T47D (cell line): Measurements from ENCODE around the gene FERMT2.

Source experiments
- DNase-seq, 2 experiments: peaks; one replicate each; pipeline versions ENCODE4 v3.0.0 to v3.0.0-alpha.2; 2011 to 2012; ENCODE audit warnings: low read depth in 1 of 2, low spot score in 1 of 2
- JUND ChIP-seq: IDR thresholded peaks from 2 replicates; pipeline ENCODE4 v1.6.1; 2012; ENCODE audit warnings: low read depth
- in situ Hi-C: cut with HindIII; loops from 2 replicates; pipeline ENCODE4 v1.10.0; 2016; ENCODE audit warnings: low sequenced_read_pairs, low pct_unique_long_range_greater_than_20kb

Gene FERMT2, protein sequence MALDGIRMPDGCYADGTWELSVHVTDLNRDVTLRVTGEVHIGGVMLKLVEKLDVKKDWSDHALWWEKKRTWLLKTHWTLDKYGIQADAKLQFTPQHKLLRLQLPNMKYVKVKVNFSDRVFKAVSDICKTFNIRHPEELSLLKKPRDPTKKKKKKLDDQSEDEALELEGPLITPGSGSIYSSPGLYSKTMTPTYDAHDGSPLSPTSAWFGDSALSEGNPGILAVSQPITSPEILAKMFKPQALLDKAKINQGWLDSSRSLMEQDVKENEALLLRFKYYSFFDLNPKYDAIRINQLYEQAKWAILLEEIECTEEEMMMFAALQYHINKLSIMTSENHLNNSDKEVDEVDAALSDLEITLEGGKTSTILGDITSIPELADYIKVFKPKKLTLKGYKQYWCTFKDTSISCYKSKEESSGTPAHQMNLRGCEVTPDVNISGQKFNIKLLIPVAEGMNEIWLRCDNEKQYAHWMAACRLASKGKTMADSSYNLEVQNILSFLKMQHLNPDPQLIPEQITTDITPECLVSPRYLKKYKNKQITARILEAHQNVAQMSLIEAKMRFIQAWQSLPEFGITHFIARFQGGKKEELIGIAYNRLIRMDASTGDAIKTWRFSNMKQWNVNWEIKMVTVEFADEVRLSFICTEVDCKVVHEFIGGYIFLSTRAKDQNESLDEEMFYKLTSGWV

DNA sequence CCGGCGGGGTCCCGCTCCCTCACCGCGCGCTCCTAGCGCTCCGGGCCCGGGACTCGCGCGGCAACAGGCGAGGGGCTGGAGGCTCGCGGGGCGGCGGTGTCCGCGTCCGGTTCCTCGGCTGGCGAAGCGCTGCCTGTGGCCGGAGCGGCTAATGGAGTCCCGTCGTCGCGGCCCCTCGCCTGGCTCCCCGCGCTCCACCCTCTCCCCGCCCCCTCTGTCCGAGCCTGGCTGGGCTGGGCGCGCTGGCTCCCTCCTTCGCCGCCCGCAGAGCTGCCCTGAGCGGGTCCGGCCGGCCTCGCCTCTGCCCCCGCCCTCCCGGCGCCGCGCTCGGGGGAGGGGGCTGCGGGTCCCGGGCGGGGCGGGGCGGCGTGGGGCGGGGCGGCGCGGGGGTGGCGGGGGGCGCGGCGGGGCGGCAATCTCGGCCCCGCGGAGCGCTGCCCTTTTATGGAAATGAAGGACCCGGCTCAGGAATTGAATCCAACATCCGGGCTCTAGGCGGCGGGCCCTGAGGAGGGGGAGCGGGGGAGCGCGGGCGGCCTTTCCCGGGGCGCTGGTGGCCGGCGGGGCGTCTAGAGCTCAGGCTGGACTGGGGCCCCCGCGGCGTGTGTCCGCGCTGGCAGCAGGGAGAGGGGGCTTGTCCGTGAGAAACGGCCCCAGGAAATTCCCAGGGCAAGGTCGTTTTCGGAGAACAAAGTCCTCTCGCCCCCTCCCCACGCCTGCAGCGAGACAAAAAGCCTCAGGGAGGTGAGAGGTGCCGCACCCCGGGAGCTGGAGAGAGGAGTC is at the start of gene FERMT2:
Gene FERMT2, minus strand, starts transcription at position 153 of the 783 bp plus-strand sequence. CDS start 482 bp downstream, outside the sequence.
- DNase-seq, result peak; percentile 93 to 94
- TF ChIP-seq JUND, result no peak
- in situ Hi-C loops, result no loop called here

DNA sequence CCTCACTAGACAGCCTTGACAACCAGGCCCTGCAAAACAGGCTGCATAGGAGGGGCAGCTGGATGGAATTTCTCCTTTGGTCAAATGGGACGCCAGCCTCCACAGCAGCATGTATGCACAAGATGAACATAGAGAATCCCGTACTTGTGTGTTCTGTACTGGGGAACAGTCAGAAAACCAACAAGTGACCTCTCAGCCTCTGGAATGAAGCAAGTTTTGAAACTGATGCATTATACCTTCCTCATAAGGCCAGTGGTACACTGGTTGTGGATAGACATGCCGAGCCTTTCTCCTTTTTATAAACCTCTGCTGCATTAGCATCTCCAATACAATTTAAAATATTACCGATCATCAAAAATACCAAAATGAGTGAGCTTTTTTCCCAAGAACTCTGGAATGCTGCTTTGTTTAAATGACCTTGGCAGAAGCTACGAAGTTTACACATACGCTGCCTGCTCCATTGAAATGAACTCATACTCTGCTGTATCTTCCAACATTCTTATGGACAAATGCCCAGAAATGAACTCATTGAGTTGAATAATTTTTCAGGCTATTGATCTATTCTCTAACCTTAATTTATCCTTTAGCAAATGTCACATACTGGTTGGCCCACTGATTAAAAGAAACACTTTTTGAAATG is 47.6 kb upstream of the FERMT2 start:
- TF ChIP-seq JUND, result no peak
- in situ Hi-C loops, result no loop called here

DNA sequence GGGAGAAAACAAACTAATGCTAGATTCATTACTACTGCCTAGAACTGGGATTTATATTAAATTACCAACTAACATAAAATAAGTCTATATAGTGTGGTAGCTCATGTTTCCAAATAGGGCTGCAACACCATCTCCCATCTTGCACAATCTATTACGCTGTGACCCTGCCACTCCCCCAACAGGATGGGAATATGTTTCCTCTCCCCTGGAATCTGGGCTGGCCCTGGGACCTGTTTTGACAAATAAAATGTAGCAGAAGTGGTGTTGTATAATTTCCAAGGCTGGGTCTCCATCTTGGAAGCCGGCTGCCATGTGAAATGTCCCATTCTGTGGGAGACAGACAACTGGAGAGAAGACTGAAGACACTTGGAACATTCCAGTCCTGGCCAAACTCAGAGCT is 45.6 kb upstream of the FERMT2 start:
- TF ChIP-seq JUND, result no peak
- DNase-seq, result no peak

More for the DNA sequence above, 47.6 kb upstream of the FERMT2 start:
- DNase-seq, result no peak

DNA sequence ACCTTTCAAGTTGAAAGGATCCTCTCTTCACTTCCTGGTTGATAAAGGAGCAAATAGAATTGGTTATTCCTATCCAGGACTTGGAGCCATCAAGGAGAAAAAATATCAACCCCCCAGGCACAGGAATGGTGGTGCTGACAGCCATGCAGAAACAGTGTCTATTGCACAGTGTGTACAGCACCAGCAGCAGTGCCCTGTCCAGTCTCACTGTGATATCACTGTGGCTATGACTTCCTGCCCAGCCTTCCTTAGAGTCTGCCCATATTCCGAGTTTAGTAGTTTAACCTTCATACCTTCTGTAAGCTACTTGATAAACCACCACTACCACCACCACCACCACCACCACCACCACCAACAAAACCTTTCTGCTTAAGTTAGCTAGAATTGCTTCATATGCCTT is 45.1 kb upstream of the FERMT2 start:
- TF ChIP-seq JUND, result no peak
- DNase-seq, result no peak
- in situ Hi-C loops, result no loop called here

More for the DNA sequence above, 45.6 kb upstream of the FERMT2 start:
- in situ Hi-C loops, result no loop called here

DNA sequence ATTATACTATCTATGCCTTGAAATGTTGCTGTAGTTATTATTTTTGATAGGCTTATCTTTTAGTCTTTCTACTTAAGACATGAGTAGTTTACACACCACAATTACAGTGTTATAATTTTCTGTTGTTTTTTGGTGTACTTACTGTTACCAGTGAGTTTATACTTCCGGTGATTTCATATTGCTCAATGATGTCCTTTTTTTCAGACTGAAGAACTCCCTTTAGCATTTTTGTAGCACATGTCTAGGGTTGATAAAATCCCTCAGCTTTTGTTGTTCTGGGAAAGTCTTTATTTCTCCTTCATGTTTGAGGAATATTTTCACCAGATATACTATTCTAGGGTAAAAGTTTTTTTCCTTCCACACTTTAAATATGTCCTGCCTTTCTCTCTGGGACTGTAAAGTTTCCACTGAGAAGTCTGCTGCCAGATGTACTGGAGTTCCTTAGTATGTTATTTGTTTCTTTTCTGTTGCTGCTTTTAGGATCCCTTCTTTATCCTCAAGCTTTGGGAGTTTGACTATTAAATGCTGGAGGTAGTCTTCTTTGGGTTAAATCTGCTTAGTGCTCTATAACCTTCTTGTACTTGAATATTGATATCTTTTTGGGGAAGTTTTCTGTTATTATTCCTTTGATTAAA is 41.5 kb upstream of the FERMT2 start:
- in situ Hi-C loops, result no loop called here
- DNase-seq, result no peak
- no peak for TF ChIP-seq JUND

DNA sequence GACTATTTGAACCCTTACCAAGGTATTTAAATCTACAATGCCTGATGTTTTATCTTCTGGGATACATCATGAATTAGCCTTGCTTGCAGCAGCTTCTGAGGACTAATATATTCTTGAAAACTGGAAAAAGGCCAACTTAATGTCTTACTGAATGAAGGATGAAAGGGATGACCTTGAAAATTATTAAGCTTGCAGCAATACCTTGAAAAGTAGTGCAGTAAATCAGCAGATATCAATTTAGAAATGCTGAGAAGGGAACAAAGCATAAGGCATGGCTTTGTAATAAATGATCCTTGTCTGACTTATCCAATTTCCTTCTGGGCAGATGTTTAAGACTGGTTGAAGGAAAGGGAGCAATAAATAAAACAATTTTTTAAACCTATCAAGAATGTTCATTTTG is 37.3 kb upstream of the FERMT2 start:
- TF ChIP-seq JUND, result no peak
- no peak for DNase-seq
- in situ Hi-C loops, result no loop called here

DNA sequence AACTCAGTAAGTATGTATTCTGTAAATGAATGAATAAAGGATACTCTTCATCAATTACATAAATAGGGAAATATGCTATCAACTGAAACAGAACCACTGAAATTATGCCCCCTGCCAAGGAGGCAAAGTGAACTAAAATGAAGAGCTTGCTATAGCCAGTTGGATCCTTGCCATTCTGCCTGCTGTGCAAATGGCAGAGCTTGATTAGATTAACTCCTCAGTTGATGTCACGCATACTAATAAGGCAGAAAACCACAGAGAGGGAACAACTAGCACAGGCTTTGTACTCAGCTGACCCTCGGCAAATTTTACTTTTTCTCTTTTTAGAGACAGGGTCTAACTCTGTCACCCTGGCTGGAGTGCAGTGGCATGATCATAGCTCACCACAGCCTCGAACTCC is 36.7 kb upstream of the FERMT2 start:
- no peak for TF ChIP-seq JUND
- in situ Hi-C loops, result no loop called here
- no peak for DNase-seq

DNA sequence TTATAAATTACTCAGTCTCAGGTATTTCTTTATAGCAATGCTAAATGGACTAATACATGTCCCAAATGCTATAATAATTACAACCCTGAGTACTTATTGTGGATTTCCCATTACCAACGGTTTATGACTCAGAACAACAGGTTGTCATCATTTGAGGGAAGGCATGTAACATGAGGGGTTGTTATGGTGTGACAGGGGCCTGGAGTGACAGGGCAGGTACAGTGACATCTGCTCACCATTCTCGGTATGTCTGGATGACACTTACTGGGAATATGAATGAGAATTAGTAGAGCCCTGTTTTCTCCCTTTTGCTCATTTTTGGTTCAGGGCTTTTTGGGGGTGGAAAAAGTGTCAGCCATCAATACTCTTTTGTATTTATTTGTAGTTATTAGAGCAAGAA is 36.2 kb upstream of the FERMT2 start:
- in situ Hi-C loops, result no loop called here
- no peak for TF ChIP-seq JUND
- no peak for DNase-seq

DNA sequence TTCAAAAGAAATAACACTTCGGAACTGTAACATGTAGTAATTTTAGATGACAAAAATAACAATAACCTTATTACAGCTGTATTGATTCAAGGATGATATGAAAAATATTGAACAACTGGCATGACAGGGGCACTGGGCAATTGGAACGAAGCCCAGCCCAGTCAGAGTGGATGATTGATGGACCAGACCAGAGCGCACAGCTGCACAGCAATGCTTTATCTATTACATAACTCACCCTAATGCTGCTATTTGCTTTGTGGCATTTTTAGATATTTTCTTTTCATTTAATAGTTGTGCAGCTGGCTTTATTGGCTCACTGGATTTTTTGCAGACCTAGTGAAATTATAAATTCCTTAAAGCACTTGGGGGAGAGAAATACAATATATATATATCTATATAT is 26.9 kb upstream of the FERMT2 start:
- no peak for TF ChIP-seq JUND
- in situ Hi-C loops, result no loop called here
- no peak for DNase-seq

DNA sequence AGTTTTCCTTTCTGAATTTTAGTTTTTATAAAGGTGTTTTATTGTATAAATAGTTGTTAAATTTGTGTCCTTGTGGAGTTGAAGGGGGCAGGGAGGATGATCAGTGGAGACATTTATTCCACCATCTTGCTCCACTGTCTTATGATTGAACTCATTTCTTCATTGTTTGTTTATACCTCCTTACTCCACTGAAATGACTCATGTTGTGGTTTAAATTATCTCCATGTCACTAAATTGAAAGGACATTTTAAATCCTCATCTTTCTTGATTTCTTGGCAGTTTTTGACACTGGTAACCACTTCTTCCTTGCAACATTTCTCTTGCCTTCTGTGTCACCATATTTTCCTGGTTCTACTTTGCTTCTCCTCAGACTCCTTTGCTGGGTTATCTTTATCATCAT is 23.6 kb upstream of the FERMT2 start:
- in situ Hi-C loops, result no loop called here
- TF ChIP-seq JUND, result no peak
- no peak for DNase-seq

DNA sequence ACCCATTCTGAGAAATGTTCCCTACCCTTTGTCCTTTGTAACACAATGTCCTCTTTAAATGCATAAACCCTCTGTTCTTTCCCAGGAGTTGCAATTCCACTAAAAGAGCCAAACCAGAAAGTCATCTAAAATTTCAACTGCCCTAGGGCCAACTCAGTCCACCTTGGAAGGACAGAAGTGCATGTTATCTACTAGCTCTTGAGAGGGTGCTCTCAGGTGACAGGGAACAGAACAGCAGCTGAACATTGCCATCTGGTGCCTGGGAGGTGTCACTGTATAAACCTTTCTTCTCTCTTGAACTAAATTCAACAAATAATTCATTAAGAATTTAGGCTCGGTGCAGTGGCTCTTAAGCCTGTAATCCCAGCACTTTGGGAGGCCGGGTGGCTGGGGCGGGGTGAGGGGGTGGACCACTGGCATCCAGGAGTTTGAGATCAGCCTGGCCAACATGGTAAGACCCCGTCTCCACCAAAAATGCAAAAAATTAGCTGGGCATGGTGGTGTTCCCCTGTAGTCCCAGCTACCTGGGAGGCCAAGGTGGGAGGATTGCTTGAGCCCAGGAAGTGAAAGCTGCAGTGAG is 10.3 kb upstream of the FERMT2 start:
- in situ Hi-C loops, result no loop called here
- TF ChIP-seq JUND, result no peak
- peak; percentile 66 to 86 for DNase-seq
